ENCODE measurements around the gene BHMT2. TPM values are rescaled to one million over a fixed set of nuclear protein-coding genes. Genes with fewer than 3 reads are reported as not detected.
A peak's percentile ranks its signal among the peaks of the same experiment; 100 is the strongest.

Gene BHMT2, protein sequence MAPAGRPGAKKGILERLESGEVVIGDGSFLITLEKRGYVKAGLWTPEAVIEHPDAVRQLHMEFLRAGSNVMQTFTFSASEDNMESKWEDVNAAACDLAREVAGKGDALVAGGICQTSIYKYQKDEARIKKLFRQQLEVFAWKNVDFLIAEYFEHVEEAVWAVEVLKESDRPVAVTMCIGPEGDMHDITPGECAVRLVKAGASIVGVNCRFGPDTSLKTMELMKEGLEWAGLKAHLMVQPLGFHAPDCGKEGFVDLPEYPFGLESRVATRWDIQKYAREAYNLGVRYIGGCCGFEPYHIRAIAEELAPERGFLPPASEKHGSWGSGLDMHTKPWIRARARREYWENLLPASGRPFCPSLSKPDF
- 10 to 100 TPM; 22.3 to 58.5 (median 51.8) TPM for polyA plus RNA-seq (ENCODE audit: insufficient read length in 4 of 4)

GRCh38 chr5:79069488-79070349 is at the start of gene BHMT2, which contains the start of gene DMGDH:
BHMT2 (plus strand) TSS chr5:79069767; CDS start chr5:79069783, 16 bp downstream.
DMGDH (minus strand) TSS chr5:79069674; CDS start chr5:79069620, 54 bp downstream.
- no peak for DNase-seq (ENCODE audit: low read depth in 4 of 4, low spot score in 2 of 4)

- peak in 1 of 4 donors; percentile 63 for DNase-seq (ENCODE audit: low read depth in 4 of 4, low spot score in 2 of 4)
Observed at GRCh38 chr5:79020861-79021561, 48.6 kb upstream of the BHMT2 start.

- DNase-seq (ENCODE audit: low read depth in 4 of 4, low spot score in 2 of 4) = no peak
Observed at GRCh38 chr5:79021753-79022152, 47.8 kb upstream of the BHMT2 start.

- no peak for DNase-seq (ENCODE audit: low read depth in 4 of 4, low spot score in 2 of 4)
Observed at GRCh38 chr5:79022771-79023170, 46.8 kb upstream of the BHMT2 start.

GRCh38 chr5:79023348-79023747 is 46.2 kb upstream of the BHMT2 start:
- no peak for DNase-seq (ENCODE audit: low read depth in 4 of 4, low spot score in 2 of 4)

DNA sequence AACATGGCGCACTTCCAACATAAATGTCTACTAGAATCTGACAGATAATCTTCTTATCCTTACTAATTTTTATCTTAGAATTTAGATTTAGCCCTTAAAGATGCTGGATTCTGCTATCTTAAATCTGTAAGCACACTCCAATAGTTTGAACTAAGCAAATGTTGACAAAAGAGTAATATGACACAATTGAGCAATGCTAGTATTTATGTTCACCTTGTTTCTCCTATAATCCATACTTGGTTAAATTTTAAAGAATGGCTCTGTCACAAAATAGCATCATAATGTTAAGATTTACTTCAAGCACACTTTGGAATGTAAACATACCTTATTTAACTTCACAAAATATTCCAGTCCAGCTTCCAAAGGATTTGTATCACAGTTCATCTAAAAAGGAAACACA is 45.6 kb upstream of the BHMT2 start:
- DNase-seq (ENCODE audit: low read depth in 4 of 4, low spot score in 2 of 4) = no peak

- DNase-seq (ENCODE audit: low read depth in 4 of 4, low spot score in 2 of 4) = peak in 2 of 4 donors; percentile 29 to 60
Observed at GRCh38 chr5:79025054-79025472, 44.5 kb upstream of the BHMT2 start.

DNA sequence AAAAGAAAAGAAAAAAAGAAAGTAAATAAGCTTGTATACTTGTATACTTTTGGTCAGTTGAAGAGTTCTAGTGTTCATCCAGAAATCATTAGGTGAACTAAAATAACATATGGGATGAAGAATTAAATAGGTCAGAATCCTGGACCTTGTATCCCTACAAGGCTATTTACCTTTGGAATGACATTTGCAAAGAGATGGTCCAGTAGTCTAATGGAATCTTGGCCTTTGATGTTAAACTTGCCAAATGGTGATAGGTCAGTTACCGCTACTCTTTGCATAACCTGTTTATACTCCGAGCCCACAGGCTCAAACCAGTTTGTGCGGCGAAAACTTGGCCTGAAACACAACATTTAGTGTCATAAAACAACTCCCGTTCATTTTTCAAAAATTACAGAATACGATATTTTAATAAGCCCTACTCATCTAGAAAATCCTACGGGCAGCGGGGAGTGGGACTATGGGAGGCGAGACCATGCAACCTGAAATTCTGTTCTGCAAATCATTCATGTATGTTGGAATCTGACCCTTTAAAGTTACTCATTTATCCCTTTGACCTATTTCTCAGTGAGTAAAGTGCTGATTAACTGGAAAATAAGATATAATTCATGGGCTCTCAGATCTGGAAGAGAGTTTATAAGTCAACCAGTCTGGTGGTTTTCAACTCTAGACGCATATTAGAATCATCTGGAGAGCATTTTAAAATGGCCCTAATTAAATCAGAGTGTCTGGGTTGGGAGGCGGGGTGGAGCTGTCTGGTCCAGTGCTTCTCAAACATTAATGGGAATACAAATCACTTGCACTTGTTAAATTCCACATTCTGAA is 38.7 kb upstream of the BHMT2 start:
- DNase-seq (ENCODE audit: low read depth in 4 of 4, low spot score in 2 of 4) = peak in 2 of 4 donors; percentile 47 to 53

DNA sequence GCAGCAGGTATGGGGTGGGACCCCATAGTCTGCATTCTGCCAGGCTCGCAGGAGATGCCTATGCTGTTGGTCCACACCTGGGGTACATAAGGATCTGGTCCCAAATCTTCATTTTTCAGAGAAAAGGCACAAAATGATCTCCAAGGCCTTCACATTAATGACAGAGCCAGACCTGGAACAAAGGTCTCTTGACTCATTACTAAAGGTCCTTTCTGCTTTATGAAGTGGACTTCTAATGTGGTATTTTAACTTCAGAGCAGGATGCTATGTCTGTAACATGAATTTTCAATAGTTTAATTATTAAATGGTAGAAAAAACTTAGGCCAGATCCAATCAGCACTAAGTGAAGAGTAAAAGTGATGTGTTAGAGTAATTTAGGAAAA is 38.1 kb upstream of the BHMT2 start:
- no peak for DNase-seq (ENCODE audit: low read depth in 4 of 4, low spot score in 2 of 4)

GRCh38 chr5:79032031-79032695 is 37.4 kb upstream of the BHMT2 start:
- no peak for DNase-seq (ENCODE audit: low read depth in 4 of 4, low spot score in 2 of 4)

DNA sequence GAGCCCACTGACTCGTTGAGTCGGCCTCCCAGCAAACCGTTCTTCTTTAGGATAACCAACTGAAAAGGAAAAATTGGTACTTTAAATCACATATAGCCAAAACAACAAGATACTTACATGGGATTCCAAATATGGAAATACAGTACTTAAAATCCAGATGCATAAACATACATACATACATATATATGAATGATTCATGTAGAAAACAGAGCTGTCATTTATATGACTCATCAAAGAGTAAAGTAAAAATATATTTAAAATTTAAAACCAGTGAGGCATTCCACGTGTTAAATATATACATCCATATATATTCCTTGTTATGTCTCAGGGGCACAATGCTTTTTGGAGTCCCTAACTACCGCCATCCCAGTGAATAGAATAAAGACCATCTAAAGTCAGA is 36.8 kb upstream of the BHMT2 start:
- no peak for DNase-seq (ENCODE audit: low read depth in 4 of 4, low spot score in 2 of 4)

DNA sequence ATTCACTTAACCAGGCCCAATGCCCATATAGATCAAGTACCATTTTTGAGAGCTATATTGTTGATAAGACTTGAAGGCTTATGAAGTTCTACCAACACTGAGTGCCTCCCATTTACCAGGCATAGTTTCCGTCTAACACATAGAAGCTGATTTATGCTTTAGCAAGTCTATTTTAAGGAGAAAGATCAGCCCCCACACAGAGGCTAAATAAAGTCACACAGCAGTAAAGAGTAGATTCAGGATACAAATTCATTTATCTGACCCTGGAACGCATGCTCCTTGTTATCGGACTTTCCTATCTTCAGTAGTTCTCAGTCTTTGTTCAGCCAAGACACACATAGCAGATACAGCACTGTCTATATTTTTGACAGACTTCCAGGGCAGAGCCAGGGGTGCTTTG is 34.3 kb upstream of the BHMT2 start:
- DNase-seq (ENCODE audit: low read depth in 4 of 4, low spot score in 2 of 4) = no peak

DNA sequence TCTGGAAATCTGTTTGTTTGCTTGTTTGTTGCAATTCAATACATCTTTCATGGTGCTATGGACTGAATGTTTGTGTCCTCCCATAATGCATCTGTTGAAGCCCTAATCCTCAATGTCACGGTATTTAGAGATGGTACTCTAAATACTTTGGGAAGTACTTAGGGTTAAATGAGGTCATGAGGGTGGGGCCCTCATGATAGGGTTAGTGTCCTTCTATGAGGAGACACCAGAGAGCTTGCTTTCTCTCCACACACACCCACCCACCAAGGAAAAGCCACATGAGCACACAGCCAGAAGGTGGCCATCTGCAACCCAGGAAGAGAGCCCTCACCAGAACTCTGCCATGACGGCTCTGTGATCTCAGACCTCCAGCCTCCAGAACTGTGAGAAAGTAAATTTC is 32.8 kb upstream of the BHMT2 start:
- DNase-seq (ENCODE audit: low read depth in 4 of 4, low spot score in 2 of 4) = no peak

DNA sequence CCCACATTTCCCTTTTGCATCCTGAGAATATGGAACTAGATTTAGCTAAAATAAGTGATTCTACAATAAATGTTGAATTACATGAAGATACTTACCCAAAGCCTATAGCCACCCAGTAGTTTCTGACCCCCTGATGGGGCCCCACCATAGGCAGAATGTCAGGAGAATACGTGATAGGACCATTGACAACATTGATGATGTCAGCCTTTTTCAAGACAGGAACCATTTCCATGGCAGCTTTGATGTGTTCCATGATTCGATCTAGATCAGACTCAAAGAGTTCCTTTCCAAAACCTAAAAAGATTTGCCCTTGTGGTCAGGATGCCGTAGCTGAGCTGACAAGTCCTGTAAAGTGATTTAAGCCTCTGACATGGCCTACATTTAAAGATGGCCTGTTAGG is 27.4 kb upstream of the BHMT2 start:
- DNase-seq (ENCODE audit: low read depth in 4 of 4, low spot score in 2 of 4) = no peak

DNA sequence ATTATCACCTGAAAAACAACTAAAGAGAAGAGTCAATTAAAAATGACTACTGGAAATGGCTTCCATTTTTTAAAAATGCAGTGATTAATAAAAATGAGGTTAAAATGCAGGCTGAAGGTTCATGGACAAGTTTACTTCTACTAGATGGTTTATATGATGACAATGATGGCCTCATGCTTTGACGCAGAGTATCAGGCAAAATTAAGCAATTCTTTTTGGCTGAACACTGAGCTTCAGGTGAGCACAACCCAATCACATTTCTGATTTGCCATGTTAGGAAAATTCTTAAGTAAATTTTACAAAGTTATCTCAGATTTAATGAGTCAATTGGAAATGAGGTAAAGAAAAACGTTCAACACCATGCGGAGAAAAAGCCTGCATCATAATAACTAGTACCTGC is 22.4 kb upstream of the BHMT2 start:
- DNase-seq (ENCODE audit: low read depth in 4 of 4, low spot score in 2 of 4) = no peak

DNA sequence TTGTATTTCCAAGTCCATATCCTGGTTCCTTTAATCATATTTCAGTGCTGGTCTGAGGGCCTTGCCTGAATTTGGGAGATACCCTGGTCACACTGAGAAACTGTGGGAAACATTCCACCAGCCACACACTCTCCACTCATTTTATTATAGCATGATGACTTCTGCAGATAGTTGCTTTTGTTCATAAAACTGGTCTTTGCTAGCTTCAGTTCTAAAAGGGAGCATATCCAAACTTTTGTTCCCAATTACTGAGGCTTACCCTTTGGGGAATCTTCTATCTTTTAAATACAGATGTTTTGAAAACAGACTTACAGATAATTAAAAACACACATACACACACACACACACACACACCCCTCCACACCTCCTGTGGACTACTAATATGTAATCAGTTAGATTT is 21.1 kb upstream of the BHMT2 start:
- no peak for DNase-seq (ENCODE audit: low read depth in 4 of 4, low spot score in 2 of 4)

DNA sequence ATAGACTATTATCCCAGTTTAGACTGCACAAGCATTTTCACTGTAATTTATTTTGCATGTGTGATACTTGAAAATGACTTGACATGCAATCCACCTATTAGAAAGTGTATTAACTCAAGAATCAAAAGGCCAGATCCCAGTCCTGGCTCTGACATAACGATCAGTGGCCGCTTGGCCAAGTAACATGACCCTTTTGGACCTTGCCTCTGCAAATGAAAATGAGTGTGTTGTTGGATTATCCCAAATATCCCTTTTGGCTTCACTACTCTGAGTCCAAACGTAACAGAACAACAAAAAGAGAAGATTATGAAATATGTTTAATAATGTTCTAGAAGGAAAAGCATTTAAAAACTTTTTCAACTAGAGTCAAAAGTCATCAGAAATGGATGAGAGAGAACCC is 19.1 kb upstream of the BHMT2 start:
- no peak for DNase-seq (ENCODE audit: low read depth in 4 of 4, low spot score in 2 of 4)

DNA sequence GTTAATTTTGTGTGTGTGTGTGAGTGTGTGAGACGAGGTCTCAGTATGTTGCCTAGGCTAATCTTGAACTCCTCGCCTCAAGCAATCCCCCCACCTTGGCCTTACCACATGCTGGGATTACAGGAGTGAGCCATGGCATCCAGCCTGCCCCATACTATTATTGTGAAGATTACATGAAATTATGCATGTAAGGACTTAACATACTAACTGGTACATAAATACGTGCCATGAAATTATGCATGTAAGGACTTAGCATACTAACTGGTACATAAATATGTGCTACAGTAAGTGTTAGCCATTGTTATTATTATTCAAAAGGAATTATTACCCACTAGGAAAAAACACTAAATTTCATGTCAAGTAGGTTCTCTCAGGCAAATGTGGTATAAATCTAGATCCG is 16.2 kb upstream of the BHMT2 start:
- DNase-seq (ENCODE audit: low read depth in 4 of 4, low spot score in 2 of 4) = no peak

GRCh38 chr5:79055017-79055416 is 14.6 kb upstream of the BHMT2 start:
- no peak for DNase-seq (ENCODE audit: low read depth in 4 of 4, low spot score in 2 of 4)

DNA sequence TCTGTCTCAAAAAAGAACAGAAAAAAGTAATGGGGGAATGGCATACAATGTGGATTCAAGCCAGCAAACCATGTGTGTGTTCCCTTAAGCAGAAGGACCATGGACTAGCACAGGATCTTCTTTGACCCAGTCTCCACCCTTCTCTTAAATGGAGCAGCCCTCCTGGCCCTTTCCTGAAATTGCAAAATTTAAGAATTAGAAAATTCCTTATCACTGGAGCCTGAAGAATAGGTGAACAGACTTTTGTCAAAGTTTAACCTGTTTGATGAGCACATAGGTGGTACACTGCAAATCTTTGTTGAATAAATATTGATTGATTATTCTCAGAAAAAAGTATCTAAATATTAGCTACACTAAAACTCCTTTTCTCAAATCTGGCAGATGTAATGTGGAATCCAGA is 12.7 kb upstream of the BHMT2 start:
- no peak for DNase-seq (ENCODE audit: low read depth in 4 of 4, low spot score in 2 of 4)
